IMR-90 (cell line): ENCODE data around the gene KIFC3.

Experiments
- CTCF ChIP-seq: conservative IDR thresholded peaks from 2 replicates; pipeline ENCODE4 v1.5.1; 2012; ENCODE audit warnings: mild to moderate bottlenecking, low read depth, low read length, improper control_type of control experiment
- NFE2L2 ChIP-seq: fragments of 150-350 bp; IDR thresholded peaks from 2 replicates; pipeline ENCODE4 v1.6.1; 2016; ENCODE audit warnings: low read depth, mild to moderate bottlenecking, low read length
- POLR2A ChIP-seq: IDR thresholded peaks from 2 replicates; pipeline ENCODE4 v1.6.1; 2012; ENCODE audit warnings: mild to moderate bottlenecking, low read depth, low read length
- SMC3 ChIP-seq: fragments of 150-350 bp; IDR thresholded peaks from 2 replicates; pipeline ENCODE4 v1.6.1; 2016; ENCODE audit warnings: low read depth, mild to moderate bottlenecking, antibody characterized with exemption, low read length, moderate library complexity
- USF2 ChIP-seq: fragments of 150-350 bp; IDR thresholded peaks from 2 replicates; pipeline ENCODE4 v1.6.1; 2017; ENCODE audit warnings: mild to moderate bottlenecking, antibody characterized with exemption, low read length, low read depth

GRCh38 chr16:57728336-57729181, 73.7 kb downstream of the KIFC3 start:
- no peak for TF ChIP-seq NFE2L2
- TF ChIP-seq CTCF, result no peak
- no peak for TF ChIP-seq POLR2A
- no peak for TF ChIP-seq USF2
- no peak for TF ChIP-seq SMC3
